GM12878 (cell line): ENCODE measurements around the gene METTL2B. TPM values are rescaled to one million over a fixed set of nuclear protein-coding genes. Genes with fewer than 3 reads are reported as not detected.

Experiments
- ATAC-seq: fragments of 200-7000 bp; cut with Tn5 transposase; 3 replicates; pipeline ENCODE4 v1.9.1; 2020; ENCODE audit warnings: mild to moderate bottlenecking, moderate library complexity
- BruUV-seq: library from RNA; stranded (reverse); fragments of 400-500 nt; replicated peaks from 2 replicates; lab custom pipeline; 2021; lab: Mats Ljungman, UMichigan
- CTCF ChIA-PET: fragments of 300-600 bp; sonication (Branson Sonifier 250); formaldehyde crosslinking; extraction: SDS; loops from one replicate; lab custom pipeline; 2021; ENCODE audit warnings: inconsistent platforms; lab: Yijun Ruan, JAX
- POLR2A ChIA-PET: fragments of 350-600 bp; formaldehyde crosslinking; extraction: SDS; loops from one replicate; lab custom pipeline; 2021; ENCODE audit warnings: inconsistent platforms; lab: Charles Lee
- RAD21 ChIA-PET: fragments of 300-600 bp; sonication (Branson Sonifier 250); formaldehyde crosslinking; loops from one replicate; lab custom pipeline; 2023; ENCODE audit warnings: antibody characterized with exemption; ENCODE audit not compliant: unreplicated experiment; lab: Charles Lee
- SMC1A ChIA-PET: fragments of 300-600 bp; sonication (Branson Sonifier 250); formaldehyde crosslinking; loops from one replicate; lab custom pipeline; 2023; ENCODE audit not compliant: unreplicated experiment, uncharacterized antibody; lab: Charles Lee
- DNase-seq: peaks from one replicate; pipeline ENCODE4 v3.0.0-alpha.2; 2011; ENCODE audit warnings: low read depth, low spot score
- FAIRE-seq: peaks from 3 replicates; lab custom pipeline; 2011; peaks lifted over from hg19 to GRCh38; lab: Jason Lieb, UNC
- H2AFZ ChIP-seq: 2 replicates; pipeline ENCODE4 v1.6.0; 2011; ENCODE audit warnings: low read depth, low read length, control low read depth; ENCODE audit not compliant: control insufficient read depth
- H3K27ac ChIP-seq: 2 replicates; pipeline ENCODE4 v1.5.1; 2011; ENCODE audit warnings: control low read depth; ENCODE audit not compliant: control insufficient read depth, insufficient read depth
- H3K27me3 ChIP-seq, 2 experiments: replicated peaks in 1 of 2; 2 replicates each; pipeline versions ENCODE4 v1.6.0 to v1.6.1; 2011; ENCODE audit warnings: low read length in 1 of 2; ENCODE audit not compliant: control insufficient read depth in 2 of 2, insufficient read depth in 2 of 2
- H3K36me3 ChIP-seq, 2 experiments: 2 replicates each; pipeline ENCODE4 v1.5.1; 2011; ENCODE audit warnings: low read length in 1 of 2; ENCODE audit not compliant: control insufficient read depth in 2 of 2, insufficient read depth in 2 of 2
- H3K4me1 ChIP-seq: 2 replicates; pipeline ENCODE4 v1.6.1; 2011; ENCODE audit warnings: mild to moderate bottlenecking, low read length, moderate library complexity, mixed read lengths; ENCODE audit not compliant: control insufficient read depth, insufficient read depth
- H3K4me2 ChIP-seq: 2 replicates; pipeline ENCODE4 v1.6.0; 2011; ENCODE audit warnings: control low read depth; ENCODE audit not compliant: control insufficient read depth, insufficient read depth
- H3K4me3 ChIP-seq: fragments of 200-600 bp; sonication (generic); 2 replicates; pipeline ENCODE4 v1.5.1; 2016
- H3K79me2 ChIP-seq: 2 replicates; pipeline ENCODE4 v1.6.0; 2011; ENCODE audit warnings: low read length; ENCODE audit not compliant: control insufficient read depth, insufficient read depth
- H3K9ac ChIP-seq: 2 replicates; pipeline ENCODE4 v1.8.0; 2011; ENCODE audit warnings: low read length, control low read depth, mixed read lengths; ENCODE audit not compliant: control insufficient read depth, insufficient read depth
- H3K9me3 ChIP-seq: replicated peaks from 3 replicates; pipeline ENCODE4 v1.5.1; 2011; ENCODE audit warnings: mild to moderate bottlenecking, low read length; ENCODE audit not compliant: control insufficient read depth, insufficient read depth
- H4K20me1 ChIP-seq: 2 replicates; pipeline ENCODE4 v1.6.0; 2011; ENCODE audit not compliant: control insufficient read depth, insufficient read depth
- SPI1 ChIP-seq: IDR thresholded peaks from 2 replicates; pipeline ENCODE4 v1.6.1; 2011; ENCODE audit warnings: low read depth, mild to moderate bottlenecking, low read length, moderate library complexity, borderline replicate concordance; ENCODE audit not compliant: insufficient read depth
- WGBS: methylation state at CpG from one replicate; pipeline ENCODE4 v1.1.6; 2016; ENCODE audit warnings: low lambda C conversion rate; ENCODE audit not compliant: insufficient replicate concordance, insufficient coverage; ENCODE audit errors: missing lambda C conversion rate; 5-methylcytosine and 5-hydroxymethylcytosine counted together
- in situ Hi-C: fragments of 300-500 bp; cut with MboI; formaldehyde crosslinking; loops from 9 replicates; pipeline ENCODE4 v1.14.3; 2018; ENCODE audit warnings: mixed read lengths
- intact Hi-C: fragments of 100-400 bp; cut with micrococcal nuclease; formaldehyde crosslinking; loops from one replicate; pipeline ENCODE4 v1.14.2; 2022; ENCODE audit not compliant: unreplicated experiment
- polyA plus RNA-seq, 11 experiments: library from polyadenylated mRNA; depleted of rRNA in 4 of 11; unstranded in 6 of 11; stranded (reverse) in 5 of 11; fragments of >200 nt; fragmentation: Nextera tagmentation in 4 of 11; fragmentation: Illumina TruSeq in 1 of 11; extraction: Ambion mirVana in 4 of 11; extraction: Trizol in 1 of 11; gene quantifications; 1 replicate in 1 of 11; 2 replicates in 10 of 11; pipeline versions ENCODE4 v1.2.1 to v1.2.3, GENCODE V29; 2011 to 2016; ENCODE audit warnings: inconsistent platforms in 2 of 11, missing spikeins in 2 of 11, low read depth in 1 of 11
- total RNA-seq, 4 experiments: library from RNA; depleted of rRNA in 3 of 4; stranded (reverse); fragments of >200 nt in 3 of 4; fragmentation: Illumina TruSeq in 1 of 4; extraction: Trizol in 1 of 4; gene quantifications; 2 replicates each; pipeline versions ENCODE4 v1.2.1 to v1.2.3, GENCODE V29; 2013 to 2021
- TF ChIP-seq, protein P1 (sequence below): IDR thresholded peaks from 2 replicates; pipeline ENCODE4 v1.6.1; 2012; ENCODE audit warnings: low read depth, low read length, improper control_type of control experiment
- TF ChIP-seq, protein P2 (sequence below): fragments of 450-650 bp; formaldehyde crosslinking; IDR thresholded peaks from 2 replicates; pipeline ENCODE4 v1.4.0; 2020; ENCODE audit warnings: mild to moderate bottlenecking, moderate library complexity

The METTL2B gene
- total and polyA plus RNA-seq, 10 of the 15 experiments (the other 5 are each of a cell fraction or from before 2014, with no cell fraction given), result 18.9 to 48.4 (median 37.3) TPM

DNA sequence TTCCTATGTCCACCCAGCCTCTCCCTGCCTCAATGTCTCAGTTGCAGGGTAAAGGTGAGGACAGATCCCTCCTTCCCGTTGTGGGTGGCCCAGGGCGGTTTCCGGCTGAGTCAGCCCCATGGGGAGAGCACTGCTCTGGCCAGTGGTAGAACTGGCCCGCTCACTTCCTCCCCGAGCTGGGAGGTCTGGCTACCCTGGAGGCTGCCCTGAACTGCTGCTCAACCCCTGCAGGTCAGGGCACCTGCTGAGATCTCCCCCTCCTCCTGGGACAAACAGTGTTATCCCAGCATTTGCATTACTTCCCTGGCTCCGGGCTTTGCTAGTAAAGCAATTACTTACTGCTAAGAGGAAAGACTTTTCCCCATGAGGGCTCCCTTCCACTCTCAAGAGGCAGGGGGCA is 45.3 kb upstream of the METTL2B start:
- POLR2A ChIA-PET, result interaction anchor here (0.6 to 2.0 kb wide), 3 partner anchors 13 to 38 kb away, joined by 4 to 7 read pairs (median 7); no protein-coding TSS in a partner anchor
- H3K9ac ChIP-seq, result no peak overlapping the region
- in situ Hi-C loops, result no loop called here

More for the DNA sequence above, 45.3 kb upstream of the METTL2B start:
- ChIA-PET RAD21 (interaction anchor here (1.0 to 10.5 kb wide), 2 partner anchors 29 to 32 kb away, joined by 3 to 216 read pairs; no protein-coding TSS in a partner anchor), CTCF (interaction anchor here (1.9 to 16.0 kb wide), 5 partner anchors 13 to 43 kb away, joined by 11 to 463 read pairs (median 227); partner anchors contain the start of genes HILPDA and IMPDH1)
- FAIRE-seq, result no peak
- peak; percentile 20; the same call in 1 of the 2 replicates for TF ChIP-seq SPI1
- TF ChIP-seq, protein P1, sequence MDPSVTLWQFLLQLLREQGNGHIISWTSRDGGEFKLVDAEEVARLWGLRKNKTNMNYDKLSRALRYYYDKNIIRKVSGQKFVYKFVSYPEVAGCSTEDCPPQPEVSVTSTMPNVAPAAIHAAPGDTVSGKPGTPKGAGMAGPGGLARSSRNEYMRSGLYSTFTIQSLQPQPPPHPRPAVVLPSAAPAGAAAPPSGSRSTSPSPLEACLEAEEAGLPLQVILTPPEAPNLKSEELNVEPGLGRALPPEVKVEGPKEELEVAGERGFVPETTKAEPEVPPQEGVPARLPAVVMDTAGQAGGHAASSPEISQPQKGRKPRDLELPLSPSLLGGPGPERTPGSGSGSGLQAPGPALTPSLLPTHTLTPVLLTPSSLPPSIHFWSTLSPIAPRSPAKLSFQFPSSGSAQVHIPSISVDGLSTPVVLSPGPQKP, result no peak
- TF ChIP-seq, protein P2, sequence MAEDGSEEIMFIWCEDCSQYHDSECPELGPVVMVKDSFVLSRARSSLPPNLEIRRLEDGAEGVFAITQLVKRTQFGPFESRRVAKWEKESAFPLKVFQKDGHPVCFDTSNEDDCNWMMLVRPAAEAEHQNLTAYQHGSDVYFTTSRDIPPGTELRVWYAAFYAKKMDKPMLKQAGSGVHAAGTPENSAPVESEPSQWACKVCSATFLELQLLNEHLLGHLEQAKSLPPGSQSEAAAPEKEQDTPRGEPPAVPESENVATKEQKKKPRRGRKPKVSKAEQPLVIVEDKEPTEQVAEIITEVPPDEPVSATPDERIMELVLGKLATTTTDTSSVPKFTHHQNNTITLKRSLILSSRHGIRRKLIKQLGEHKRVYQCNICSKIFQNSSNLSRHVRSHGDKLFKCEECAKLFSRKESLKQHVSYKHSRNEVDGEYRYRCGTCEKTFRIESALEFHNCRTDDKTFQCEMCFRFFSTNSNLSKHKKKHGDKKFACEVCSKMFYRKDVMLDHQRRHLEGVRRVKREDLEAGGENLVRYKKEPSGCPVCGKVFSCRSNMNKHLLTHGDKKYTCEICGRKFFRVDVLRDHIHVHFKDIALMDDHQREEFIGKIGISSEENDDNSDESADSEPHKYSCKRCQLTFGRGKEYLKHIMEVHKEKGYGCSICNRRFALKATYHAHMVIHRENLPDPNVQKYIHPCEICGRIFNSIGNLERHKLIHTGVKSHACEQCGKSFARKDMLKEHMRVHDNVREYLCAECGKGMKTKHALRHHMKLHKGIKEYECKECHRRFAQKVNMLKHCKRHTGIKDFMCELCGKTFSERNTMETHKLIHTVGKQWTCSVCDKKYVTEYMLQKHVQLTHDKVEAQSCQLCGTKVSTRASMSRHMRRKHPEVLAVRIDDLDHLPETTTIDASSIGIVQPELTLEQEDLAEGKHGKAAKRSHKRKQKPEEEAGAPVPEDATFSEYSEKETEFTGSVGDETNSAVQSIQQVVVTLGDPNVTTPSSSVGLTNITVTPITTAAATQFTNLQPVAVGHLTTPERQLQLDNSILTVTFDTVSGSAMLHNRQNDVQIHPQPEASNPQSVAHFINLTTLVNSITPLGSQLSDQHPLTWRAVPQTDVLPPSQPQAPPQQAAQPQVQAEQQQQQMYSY, result no peak
- TF ChIP-seq, all 136 proteins: peak for 1
- no TSS peak for BruUV-seq
- Histone ChIP-seq H3K27me3 (no peaks in the 10 kb centered on the region), H3K27ac (no peak overlapping the region), H3K4me3 (no peak overlapping the region), H4K20me1 (no peaks in the 10 kb centered on the region), H3K9me3 (no peaks in the 10 kb centered on the region; the same call in 2 of the 3 replicates), H3K79me2 (no peaks in the 10 kb centered on the region), H2AFZ (no peak overlapping the region), H3K4me1 (no peaks in the 10 kb centered on the region), H3K4me2 (no peak overlapping the region), H3K36me3 (no peaks in the 10 kb centered on the region)
- intact Hi-C loops, result no loop called here
- SMC1A ChIA-PET, result interaction anchor here (0.6 to 14.8 kb wide), 6 partner anchors 11 to 331 kb away, joined by 3 to 296 read pairs (median 8); no protein-coding TSS in a partner anchor
- DNase-seq (no peak), ATAC-seq (peak; percentile 27; the same call in 2 of the 3 replicates)
- 76% methylated on average over 6 of the region's 6 CpGs for WGBS
